IPS DF 4.7 (cell line): Measurements from ENCODE around the gene OTOP3.

Experiments used
- DNase-seq: peaks from one replicate; pipeline ENCODE4 v3.0.0-alpha.2; 2013; ENCODE audit warnings: low spot score; ENCODE audit errors: extremely low read depth

OTOP3 gene

DNA sequence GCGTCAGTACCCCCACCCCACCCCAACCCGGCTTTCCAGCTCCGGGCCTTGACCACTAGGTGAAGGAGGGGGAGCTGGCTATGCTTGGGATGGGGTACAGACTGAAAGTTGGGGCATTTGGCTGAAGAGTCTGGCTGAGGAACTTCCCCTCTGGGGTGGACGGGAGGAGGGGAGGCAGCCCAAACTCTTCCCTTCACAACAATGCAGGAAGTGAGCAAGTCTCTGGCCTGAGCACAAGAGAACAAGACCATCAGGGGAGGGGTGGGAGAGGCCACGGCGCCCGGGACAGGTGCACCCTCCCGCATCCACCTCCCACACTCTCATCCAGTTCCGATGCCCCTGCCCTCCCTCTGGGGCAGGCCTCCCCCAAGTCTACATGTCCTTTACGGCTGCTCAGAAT, 18.3 kb upstream of the OTOP3 start:
- no peak for DNase-seq

DNA sequence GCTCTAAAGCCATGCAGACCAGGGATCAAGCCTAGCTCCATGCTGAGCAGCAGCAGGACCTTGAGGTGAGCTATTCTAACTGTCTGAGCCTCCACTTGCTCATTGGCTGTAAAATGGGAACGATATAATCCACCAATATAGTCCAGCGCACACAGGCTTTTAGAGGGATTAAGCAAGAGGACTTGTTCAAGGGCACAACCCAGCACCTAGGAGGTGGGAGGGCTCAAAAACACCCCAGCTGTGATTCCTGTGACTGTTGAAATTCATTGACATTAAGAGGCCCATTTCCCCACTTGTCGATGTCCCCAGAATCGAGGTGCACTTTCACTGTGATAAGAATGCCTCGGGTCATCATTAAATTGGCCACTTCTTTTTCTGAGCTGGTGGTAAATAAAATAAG, 16.8 kb upstream of the OTOP3 start:
- DNase-seq, result no peak

DNA sequence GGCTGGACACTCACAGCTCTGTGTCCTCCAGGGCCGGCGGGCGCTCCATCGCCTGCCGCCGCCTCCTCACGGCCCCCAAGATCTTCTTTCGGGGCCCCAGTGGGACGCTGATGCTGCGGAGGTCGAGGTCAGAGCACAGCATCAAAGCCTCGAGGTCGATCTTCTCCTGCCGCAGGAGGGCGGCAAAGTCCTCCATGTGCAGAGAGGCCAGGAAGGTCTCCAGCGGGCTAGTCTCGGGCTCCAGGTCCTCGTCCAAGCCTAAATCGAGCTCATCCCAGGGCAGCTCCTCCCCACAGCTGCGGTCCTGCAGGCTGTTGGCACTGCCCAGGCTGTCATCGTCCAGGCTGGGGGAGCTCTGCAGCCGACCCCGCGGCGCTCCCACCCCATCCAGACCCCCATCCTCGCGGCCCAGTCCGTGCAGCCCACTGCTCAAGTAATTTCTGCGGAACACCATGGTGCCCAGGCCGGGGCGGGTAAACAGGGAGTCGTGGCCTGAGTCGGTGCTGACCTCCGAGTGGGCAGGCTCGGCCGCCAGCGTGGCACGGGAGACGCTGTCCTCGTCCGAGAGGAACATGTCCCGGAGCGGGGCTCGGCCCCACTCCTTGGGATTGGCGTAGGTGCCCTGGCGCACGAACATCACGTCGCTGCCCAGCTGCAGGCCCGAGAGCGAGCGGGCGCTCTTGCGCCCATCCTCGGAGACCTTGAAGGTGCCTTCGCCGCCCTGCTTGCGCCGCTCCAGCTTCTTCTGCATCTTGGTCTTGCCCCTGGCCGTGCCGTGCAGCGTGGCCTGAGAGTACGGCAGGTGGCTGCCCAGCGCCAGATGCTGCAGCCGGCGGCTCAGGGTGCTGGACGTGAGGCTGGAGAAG, 16.0 kb upstream of the OTOP3 start:
- no peak for DNase-seq

DNA sequence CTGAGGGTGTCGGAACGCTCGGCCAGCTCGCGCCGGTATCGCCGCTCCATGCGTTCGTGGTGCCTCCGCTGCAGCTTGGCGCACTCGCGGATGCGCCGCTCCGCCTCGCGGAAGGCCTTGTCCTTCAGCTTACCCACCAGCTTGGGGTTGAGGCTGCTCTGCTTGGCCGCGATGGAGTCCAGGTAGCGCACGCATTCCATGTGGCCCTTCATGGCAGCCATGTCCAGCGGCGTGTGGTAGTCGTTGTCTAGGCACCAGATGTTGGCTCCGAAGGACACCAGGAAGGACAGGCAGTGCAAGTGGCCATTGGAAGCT, 15.4 kb upstream of the OTOP3 start:
- DNase-seq, result no peak

DNA sequence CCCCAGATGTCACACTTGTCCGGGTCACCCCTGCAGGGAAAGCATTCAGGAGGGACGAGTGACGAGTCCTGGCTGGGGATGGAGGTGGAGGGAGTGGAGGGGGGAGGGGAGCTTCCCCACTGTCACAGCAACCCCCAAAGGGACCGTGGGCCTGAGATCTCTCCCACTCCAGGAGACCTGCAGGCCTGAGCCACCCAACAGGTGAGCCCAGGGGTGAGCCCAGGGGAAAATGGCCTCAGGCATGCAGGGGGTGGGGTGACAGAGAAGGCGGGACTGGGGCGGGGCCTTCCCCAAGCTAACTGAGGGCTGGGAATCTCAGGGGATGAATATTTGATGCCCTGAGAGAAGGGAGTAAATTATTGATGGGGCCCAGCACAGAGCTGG, 15.1 kb upstream of the OTOP3 start:
- no peak for DNase-seq

DNA sequence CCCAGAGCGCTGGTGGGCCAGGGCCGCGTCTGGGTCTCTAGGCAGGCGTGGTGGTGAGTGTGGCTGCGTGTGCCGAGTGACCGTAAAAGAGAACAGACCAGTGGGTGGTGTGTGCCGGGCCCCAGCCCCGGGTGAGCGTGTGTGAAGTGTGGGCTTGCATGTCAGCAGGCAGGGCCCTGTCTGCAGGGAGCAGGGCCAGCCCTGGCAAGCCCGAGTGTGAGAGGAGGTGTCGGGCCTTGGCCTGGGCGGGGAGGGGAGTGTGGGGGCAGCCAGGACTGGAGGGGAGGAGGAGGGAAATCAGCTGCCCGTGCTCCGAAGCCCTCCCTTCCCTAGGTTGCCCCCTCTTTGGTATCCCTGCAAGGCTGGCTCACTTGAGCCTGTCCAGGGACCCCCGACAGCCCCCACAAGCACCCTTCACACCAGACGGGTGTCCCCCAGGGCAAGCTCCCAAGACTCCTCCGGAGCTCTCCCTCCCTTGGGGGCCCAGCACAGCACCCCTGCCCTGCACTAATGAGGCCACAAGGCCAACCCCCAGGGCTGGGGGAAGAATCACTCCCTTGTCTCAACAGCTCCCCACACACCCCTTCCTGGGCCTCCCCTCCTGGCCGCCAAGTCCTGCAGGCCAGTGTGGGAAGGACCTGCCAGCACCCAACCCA, 14.5 kb upstream of the OTOP3 start:
- no peak for DNase-seq

DNA sequence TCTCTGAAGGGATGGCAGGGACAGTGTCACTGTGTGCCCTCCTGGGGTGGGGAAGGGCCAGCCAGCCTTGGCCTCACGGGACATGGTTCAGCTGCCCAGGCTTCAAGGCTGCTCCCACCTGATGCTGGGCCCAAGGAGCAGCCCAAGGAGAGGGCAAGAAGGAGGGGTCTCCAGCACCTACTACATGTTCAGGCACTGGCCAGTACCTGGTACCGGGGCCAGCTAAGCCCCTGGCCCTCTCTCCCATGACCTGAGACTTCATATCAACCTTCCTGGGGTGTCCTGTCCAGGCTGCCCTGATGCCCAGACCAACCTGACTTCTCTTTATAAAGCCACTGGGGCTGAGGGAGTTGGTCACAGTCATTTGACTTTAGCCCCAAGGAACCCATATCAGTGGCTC, 13.9 kb upstream of the OTOP3 start:
- DNase-seq, result no peak

DNA sequence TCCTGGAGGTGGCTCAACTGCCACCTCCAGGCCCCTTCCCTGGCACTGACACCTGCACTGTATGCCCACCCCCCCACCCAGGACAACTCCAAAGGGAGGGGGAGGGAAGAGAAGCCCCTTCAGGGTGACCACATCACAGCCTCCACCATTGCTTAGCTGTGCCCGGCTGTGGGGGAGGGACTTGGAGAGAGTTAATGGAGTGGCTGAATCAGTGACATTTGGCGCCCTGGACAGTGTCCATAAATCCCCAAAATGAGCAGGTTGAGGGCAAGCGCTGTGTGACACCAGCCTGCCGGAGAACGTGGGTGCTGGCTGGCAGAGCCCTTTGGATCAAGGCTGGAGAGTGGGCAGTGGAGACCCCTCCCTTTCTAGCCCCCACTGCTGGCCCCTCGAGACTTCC, 13.5 kb upstream of the OTOP3 start:
- DNase-seq, result no peak

DNA sequence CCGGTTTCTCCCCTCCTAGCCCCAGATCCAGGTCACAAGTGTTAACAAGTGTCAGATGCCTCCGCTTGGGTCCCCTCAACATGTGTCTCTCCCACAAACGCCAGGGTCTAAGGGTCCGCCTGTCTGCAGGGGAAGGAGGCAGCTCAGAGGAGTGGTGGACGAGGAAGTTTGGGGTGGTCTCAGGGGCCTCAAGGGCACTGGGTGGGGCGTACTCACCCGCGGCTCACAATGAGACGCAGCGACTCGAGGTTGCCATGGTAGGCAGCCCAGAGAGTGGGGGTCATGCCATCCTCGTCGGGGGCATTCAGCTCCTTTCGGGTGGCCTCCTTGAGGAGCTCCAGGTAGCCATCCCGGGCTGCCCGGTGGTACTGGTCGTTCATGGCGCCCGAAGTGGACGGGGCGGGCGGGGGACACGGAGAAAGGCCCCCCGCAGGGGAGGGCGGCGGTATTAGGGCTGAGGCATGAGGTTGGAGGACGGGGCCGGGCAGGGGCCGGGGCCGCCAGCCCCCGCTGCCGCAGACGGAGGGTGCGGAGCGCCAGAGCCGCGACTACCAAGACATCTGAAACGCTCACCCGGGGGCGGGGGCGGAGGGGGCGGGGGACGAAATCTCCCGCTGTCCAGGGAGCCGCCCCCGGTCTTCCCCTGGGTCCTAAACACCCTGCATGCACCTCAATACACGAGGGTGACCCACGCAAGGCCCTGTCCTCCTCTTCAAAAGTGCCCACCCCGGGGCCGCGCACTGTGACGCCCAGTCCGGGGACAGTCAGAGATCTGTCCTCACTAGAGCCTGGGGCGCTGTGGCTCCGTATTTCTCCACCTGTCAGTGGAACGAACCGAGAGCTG, 12.8 kb upstream of the OTOP3 start, which contains the start of gene USH1G:
USH1G (minus strand) TSS at position 562 of the 844 bp plus-strand sequence; CDS start at position 380, 182 bp downstream.
- no peak for DNase-seq

DNA sequence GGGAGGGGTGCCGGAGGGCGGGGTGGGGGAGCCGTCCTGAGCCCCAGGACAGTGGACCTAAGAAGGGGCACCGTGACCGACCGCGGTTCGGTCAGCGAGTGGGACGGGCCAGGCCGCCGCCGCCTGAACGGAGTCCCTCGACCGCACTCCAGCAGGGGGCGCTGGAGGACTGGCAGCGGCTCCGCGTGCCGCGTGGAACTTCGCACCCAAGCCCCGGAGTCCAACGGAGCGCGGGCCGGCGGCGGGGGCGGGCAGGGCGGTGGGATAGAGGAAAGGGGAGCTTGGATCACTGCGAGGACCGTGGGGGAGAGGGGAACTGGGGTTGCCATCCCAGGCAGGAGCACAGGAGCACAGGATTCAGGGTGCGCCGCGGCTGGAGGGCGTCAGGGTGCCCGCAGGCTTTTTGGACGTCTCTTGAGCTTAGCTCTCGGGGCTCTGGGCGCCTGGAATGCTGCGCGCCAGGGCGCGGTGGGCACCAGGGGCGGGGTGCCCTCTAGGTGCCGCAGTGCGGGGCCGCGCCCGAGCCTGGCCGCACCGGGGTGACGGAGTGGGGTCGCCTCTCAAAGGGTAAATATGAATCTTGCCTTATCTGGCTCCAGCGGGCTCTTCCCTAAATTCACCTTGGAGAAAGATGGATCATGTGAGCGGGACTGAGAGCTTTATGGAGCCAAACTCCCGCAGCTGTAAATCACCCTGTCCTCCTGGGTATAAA, 12.0 kb upstream of the OTOP3 start:
- no peak for DNase-seq

DNA sequence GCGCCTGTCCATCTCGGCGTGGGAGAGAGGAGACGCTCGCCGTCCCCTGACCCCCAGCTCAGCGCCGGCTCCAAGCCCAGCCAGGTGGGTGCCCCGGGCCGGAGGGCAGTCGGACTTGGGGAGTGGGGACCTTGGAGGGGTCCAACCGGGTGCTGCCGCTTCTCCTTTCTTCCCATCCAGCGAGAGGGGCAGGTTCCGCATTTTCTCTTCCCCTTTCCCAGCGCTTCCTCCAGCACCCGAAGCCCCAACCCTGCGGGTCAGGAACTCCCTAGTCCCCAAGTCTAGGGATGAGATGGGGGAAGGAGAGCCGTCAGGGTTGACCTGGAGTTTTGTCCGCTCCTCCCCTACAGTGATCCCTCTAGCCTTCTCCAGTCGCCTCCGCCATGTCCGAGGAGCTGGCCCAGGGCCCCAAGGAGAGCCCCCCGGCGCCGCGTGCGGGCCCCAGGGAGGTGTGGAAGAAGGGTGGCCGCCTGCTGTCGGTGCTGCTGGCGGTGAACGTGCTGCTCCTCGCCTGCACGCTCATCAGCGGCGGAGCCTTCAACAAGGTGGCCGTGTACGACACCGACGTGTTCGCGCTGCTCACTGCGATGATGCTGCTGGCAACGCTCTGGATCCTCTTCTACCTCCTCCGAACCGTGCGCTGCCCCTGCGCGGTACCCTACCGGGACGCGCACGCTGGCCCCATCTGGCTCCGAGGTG, 11.3 kb upstream of the OTOP3 start, which contains the start of gene OTOP2:
OTOP2 (plus strand) TSS at position 24 of the 699 bp plus-strand sequence; CDS start at position 384, 360 bp downstream.
- no peak for DNase-seq

DNA sequence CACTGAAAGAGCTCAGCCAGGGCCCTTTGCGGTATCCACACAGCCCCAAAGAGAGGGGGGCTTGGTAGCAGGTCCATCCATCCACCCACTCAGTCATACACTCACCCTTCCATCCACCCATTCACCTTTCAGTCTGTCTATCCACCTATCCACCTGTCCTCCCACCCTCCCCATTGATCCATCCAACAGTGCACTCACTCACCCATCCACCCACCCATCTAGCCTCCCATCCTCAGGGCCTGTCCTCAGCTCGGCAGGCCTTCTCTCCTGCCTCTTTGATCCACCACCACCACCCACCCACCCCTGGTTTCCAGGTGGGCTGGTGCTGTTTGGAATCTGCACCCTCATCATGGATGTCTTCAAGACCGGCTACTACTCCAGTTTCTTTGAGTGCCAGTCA, 10.5 kb upstream of the OTOP3 start:
- DNase-seq, result no peak

DNA sequence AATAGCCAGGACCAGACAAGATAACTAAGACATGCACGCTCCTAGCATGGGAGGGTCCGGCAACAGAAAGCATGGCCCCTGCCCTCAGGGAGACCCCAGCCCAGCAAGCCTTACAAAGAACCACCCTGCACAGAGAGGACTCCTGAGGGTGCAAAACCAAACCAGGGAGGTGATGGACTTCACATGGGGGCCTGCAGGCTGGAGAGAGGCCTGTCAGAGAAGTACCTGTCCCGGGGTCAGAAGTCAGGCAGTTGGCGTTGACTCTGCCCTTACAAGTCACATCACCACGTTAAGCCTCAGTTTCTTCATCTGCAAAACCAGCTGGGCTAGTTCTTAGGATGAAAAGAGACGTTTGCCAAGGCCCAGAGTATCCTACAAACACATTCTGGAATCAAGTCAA, 6.9 kb upstream of the OTOP3 start:
- DNase-seq, result no peak

DNA sequence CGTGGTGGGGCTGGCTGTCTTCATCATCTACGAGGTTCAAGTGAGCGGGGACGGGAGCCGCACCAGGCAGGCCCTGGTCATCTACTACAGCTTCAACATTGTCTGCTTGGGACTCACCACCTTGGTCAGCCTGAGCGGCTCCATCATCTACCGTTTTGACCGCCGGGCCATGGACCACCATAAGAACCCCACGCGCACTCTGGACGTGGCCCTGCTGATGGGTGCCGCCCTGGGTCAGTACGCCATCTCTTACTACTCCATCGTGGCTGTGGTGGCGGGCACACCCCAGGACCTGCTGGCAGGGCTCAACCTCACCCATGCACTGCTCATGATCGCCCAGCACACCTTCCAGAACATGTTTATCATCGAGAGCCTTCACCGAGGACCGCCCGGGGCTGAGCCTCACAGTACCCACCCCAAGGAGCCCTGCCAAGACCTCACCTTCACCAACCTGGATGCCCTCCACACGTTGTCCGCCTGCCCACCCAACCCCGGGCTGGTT, 5.1 kb upstream of the OTOP3 start:
- no peak for DNase-seq

DNA sequence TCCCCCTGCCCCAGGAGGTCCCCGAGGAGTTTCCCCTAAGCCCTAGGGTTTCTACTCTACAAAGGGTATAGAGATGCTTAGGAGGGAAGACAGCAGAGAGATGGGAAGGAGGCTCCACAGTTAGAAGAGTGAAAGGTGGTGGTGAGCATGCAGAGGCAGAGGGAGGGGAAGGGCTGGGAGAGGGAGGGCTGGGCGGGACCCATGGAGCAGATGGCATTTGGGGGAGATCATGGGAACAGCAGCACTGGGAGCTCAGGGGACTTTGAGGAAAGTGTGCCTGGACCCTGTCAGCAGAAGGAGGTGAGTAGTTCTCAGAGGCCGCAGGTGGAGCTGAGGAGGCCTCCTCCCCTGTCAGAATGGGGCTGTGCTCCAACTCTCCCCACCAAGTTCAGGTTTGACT, 650 bp upstream of the OTOP3 start:
- DNase-seq, result no peak

DNA sequence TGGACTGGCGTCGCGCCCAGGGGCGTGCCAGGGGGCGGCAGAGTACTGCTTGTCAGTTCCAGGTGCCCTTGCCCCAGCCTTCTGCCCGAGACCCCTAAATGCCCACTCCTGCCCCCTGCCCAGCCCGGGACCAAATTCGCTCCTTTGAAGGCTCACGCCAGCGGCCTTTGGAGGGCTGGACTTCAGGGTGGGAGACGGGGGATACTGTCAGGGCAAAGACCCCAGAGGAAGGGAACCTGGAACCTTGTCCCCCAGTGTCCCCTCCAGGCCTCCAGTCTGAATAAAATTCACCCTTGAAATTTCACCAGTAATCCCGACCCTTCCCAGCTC, 737 bp downstream of the OTOP3 start:
- no peak for DNase-seq

DNA sequence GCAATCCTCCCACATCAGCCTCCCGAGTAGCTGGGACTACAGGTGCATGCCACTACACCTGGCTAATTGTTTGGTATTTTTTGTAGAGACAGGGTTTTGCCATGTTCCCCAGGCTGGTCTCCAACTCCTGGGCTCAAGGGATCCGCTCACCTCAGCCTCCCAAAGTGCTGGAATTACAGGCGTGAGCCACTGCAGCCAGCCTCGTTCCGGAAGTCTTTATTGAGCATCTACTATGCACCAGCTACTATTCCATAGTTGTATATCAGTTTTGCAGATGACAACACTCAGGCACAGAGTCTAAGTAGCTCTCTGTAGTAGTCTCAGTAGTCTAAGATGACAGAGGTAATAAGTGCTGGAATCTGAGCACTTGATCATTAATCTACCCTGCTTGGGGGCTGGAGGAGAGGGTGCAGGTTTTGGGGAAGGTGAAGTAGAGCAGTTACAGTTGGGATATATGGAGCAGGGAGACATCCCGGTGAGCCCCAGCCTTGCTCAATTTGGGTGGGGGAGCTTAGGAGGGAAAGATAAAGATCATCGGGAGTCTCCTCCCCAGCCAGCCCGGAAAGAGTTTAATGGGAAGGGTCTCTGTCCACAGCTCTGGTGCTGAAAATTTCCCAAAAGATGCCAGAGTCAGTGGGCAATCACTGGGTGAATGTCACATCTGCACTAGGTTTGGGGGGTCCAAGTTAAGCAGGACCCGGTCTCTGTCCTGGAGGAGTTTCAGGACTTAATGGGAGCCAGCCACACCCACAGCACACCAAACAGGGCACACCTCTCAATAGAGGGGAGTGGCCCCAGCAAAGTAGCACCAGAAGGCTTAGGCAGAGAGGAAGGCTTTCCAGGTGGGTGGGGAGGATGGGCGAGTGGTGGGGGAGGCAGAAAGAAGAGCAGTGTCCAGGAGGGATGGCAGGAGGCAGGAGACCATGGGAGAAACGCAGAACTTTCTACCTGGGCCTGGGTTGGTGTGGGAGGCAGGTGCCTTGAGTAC, 1.7 kb downstream of the OTOP3 start:
- no peak for DNase-seq

DNA sequence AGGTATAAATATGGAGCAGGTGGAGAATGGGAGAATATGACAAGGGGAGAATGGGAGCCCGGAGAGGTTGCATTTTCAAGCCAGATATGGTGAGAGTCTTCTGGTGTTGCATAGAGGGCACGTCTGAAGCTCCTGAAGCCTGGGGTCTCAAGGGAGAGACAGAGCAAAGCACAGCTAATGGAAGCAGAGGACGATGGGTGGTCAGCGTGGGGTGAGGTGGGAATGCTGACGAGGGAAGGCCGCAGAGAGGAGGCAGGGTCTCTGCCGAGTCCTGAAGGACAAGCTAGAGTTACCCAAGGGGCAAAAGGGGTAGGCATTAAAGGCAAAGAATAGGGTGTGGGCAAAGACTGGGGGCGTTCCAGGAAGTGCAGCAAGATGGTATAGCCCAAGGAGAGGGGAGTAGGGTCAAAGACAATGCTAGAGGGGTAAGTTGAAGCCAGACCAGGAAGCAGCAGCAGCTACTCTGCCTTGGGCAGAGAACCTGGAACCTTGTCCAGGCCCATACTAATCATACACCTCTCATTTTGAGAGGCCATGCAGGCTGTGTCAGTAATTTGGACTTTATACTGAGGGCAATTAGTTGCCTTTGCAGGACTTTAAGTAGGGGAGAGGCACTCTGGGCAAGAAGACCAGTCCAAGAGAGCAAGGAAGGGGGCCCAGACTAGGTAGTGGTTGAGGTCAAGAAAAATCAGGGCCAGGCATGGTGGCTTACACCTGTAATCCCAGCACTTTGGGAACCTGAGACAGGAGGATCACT, 2.7 kb downstream of the OTOP3 start:
- no peak for DNase-seq

DNA sequence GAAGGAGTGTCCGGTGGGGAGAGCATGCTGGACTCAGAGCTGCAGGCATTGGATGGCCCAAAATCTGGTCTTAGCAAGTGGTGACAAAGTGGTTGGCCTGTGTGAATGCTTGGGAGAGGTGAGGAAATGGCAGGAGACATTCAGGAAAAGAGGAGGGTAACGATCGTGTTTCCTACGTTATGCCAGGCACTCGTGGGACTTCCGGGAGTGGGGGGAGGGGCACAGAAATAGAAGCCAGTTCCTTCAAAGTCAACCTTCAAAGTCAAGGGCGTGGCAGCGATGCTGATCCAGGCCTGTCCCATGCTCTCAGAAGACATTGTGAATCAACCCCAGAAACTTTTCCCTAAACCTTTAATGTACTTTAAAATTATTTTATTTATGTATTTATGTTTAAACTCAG, 3.8 kb downstream of the OTOP3 start:
- DNase-seq, result no peak
